Upper lobe of left lung (tissue), 4 donors: ENCODE results near the gene GRIN2A.

Experiments used
- CTCF ChIP-seq, 6 experiments: fragments of 450-650 bp in 4 of 6; fragments of 200-600 bp in 2 of 6; sonication (generic) in 2 of 6; IDR thresholded peaks; one replicate each; pipeline ENCODE4 v1.5.1; 2016 to 2019; ENCODE audit warnings: antibody characterized with exemption in 6 of 6
- EP300 ChIP-seq, 4 donors: sonication (generic); formaldehyde crosslinking; IDR thresholded peaks; one replicate each; pipeline ENCODE4 v1.5.1; 2017; ENCODE audit warnings: antibody characterized with exemption in 4 of 4, control low read depth in 2 of 4
- POLR2A ChIP-seq, 4 donors: fragments of 450-650 bp; IDR thresholded peaks; one replicate each; pipeline ENCODE4 v1.5.1; 2016 to 2017; ENCODE audit warnings: antibody characterized with exemption in 4 of 4, mild to moderate bottlenecking in 2 of 4
- POLR2AphosphoS5 ChIP-seq, 2 donors: sonication (generic); formaldehyde crosslinking; IDR thresholded peaks; one replicate each; pipeline ENCODE4 v1.5.1; 2017; ENCODE audit warnings: antibody characterized with exemption in 2 of 2

GRCh38 chr16:10154389-10154788, 27.8 kb downstream of the GRIN2A start:
- no peak for TF ChIP-seq CTCF (IDR thresholded peaks at IDR 0.05)
- no peak for TF ChIP-seq POLR2A (IDR thresholded peaks at IDR 0.05)
- TF ChIP-seq POLR2AphosphoS5 (IDR thresholded peaks at IDR 0.05): no peak
- TF ChIP-seq EP300 (IDR thresholded peaks at IDR 0.05): no peak
